Parathyroid adenoma (tissue), 2 donors: Measurements from ENCODE around the gene VWC2L.

Experiments used
- H2AFZ ChIP-seq: fragments of 300-600 bp; sonication (generic); one replicate; pipeline ENCODE4 v1.7.0; 2017; ENCODE audit warnings: antibody characterized with exemption, mild to moderate bottlenecking
- H3K27ac ChIP-seq: fragments of 300-600 bp; sonication (generic); one replicate; pipeline ENCODE4 v1.7.0; 2017
- H3K27me3 ChIP-seq: fragments of 300-600 bp; sonication (generic); one replicate; pipeline ENCODE4 v1.7.0; 2017; ENCODE audit warnings: low read length; ENCODE audit not compliant: control insufficient read depth, insufficient read depth
- H3K36me3 ChIP-seq: fragments of 300-600 bp; sonication (generic); one replicate; pipeline ENCODE4 v1.7.0; 2017; ENCODE audit warnings: low read length; ENCODE audit not compliant: control insufficient read depth, insufficient read depth
- H3K4me1 ChIP-seq: fragments of 300-600 bp; sonication (generic); one replicate; pipeline ENCODE4 v1.7.0; 2017; ENCODE audit warnings: control low read depth
- H3K4me2 ChIP-seq: fragments of 300-600 bp; sonication (generic); one replicate; pipeline ENCODE4 v1.7.0; 2017; ENCODE audit warnings: low read length
- H3K4me3 ChIP-seq: fragments of 300-600 bp; sonication (generic); one replicate; pipeline ENCODE4 v1.7.0; 2017; ENCODE audit warnings: low read depth, low read length
- H3K79me2 ChIP-seq: fragments of 300-600 bp; sonication (generic); one replicate; pipeline ENCODE4 v1.7.0; 2017; ENCODE audit warnings: control low read depth
- H3K9ac ChIP-seq: fragments of 300-600 bp; sonication (generic); one replicate; pipeline ENCODE4 v1.7.0; 2017; ENCODE audit warnings: mild to moderate bottlenecking
- H3K9me3 ChIP-seq: fragments of 300-600 bp; sonication (generic); one replicate; pipeline ENCODE4 v1.7.0; 2017; ENCODE audit warnings: low read length; ENCODE audit not compliant: control insufficient read depth
- CTCF ChIP-seq: fragments of 300-600 bp; sonication (generic); IDR thresholded peaks from one replicate; pipeline ENCODE4 v1.7.0; 2017; ENCODE audit warnings: antibody characterized with exemption, mild to moderate bottlenecking
- donor health status: primary hyperparathyroidism.

The VWC2L gene

GRCh38 chr2:214497489-214497888 lies 86.6 kb downstream of the VWC2L start:
- H3K9me3 ChIP-seq = no peaks in the 10 kb centered on the region
- H3K4me2 ChIP-seq = no peak overlapping the region
- no peaks in the 10 kb centered on the region for H3K79me2 ChIP-seq
- TF ChIP-seq CTCF = no peak
- H2AFZ ChIP-seq = no peak overlapping the region
- no peaks in the 10 kb centered on the region for H3K4me1 ChIP-seq
- no peaks in the 10 kb centered on the region for H3K36me3 ChIP-seq
- H3K9ac ChIP-seq = no peak overlapping the region
- no peaks in the 10 kb centered on the region for H3K27me3 ChIP-seq
- H3K4me3 ChIP-seq = no peak overlapping the region
- H3K27ac ChIP-seq = no peak overlapping the region

DNA sequence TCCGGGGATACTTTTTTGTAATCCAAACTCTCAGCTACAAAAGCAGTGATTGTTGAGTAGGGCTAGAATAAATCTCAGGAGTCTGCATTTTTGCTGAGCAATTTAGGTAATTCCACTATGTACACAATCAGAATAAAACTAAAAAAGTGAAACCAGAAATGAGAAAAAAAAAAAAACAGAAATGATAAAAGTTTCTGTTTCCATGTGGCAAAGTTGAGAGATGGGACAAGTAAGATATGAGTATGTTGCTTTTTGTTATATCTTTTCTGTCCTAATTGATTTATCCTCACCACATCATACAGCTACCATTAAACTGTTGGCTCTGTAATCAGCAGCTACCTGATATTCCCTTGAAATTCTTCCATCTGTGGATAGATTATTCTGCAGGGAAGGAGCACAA lies 92.7 kb downstream of the VWC2L start:
- H3K4me3 ChIP-seq = no peak overlapping the region
- no peaks in the 10 kb centered on the region for H3K79me2 ChIP-seq
- H3K27me3 ChIP-seq = no peaks in the 10 kb centered on the region
- no peak overlapping the region for H3K9ac ChIP-seq
- H3K36me3 ChIP-seq = no peaks in the 10 kb centered on the region
- H3K27ac ChIP-seq = no peak overlapping the region
- no peaks in the 10 kb centered on the region for H3K4me1 ChIP-seq
- no peaks in the 10 kb centered on the region for H3K9me3 ChIP-seq
- TF ChIP-seq CTCF = no peak
- no peak overlapping the region for H3K4me2 ChIP-seq
- no peak overlapping the region for H2AFZ ChIP-seq

DNA sequence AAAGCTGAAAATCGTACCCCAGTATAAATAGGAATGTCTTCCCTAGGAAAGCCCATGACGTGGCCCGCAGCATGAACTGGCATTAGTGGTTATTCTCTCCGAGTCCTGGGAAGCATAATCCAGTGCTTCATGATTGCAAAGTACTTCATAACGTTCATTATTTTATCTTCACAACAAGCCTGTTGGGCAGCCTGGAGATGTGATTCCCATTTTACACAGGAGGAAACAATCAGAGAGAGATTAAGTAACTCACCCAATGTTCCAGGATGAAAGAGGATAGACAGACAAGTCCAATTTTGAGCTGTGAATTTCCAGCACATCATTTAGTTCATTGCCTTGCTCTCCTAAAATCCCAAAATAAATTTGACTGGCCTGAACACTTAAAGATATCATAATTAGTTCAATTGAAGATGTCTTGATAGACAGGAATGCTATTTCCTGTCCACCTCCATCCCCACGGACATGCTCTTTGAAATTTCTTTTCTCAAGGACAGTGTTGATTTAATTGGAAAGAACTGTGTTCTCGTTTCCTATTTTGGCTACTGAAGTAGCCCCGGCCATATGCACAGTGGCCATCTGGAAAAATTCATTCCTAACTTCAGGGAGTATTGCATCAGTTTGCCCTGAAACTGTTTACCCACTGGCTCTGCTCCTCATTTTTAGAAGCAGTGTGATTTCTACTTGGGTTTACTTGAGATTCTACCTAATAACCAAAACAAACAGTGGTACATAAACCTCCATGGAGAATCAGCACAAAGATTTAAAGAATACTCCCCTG lies 93.9 kb downstream of the VWC2L start:
- Histone ChIP-seq H3K79me2 (no peaks in the 10 kb centered on the region), H3K27ac (no peak overlapping the region)
- no peak for TF ChIP-seq CTCF

GRCh38 chr2:214507032-214507431 lies 96.2 kb downstream of the VWC2L start:
- H3K79me2 ChIP-seq = no peaks in the 10 kb centered on the region
- H3K4me2 ChIP-seq = no peak overlapping the region

More for the DNA sequence above, 93.9 kb downstream of the VWC2L start:
- H2AFZ ChIP-seq = no peak overlapping the region
- H3K9me3 ChIP-seq = no peaks in the 10 kb centered on the region
- H3K27me3 ChIP-seq = no peaks in the 10 kb centered on the region
- H3K9ac ChIP-seq = no peak overlapping the region
- no peak overlapping the region for H3K4me2 ChIP-seq
- no peak overlapping the region for H3K4me3 ChIP-seq
- no peaks in the 10 kb centered on the region for H3K4me1 ChIP-seq
- no peaks in the 10 kb centered on the region for H3K36me3 ChIP-seq

More at GRCh38 chr2:214507032-214507431, 96.2 kb downstream of the VWC2L start:
- H3K27ac ChIP-seq = no peak overlapping the region
- no peak overlapping the region for H3K4me3 ChIP-seq
- no peaks in the 10 kb centered on the region for H3K4me1 ChIP-seq
- no peak overlapping the region for H2AFZ ChIP-seq
- TF ChIP-seq CTCF = no peak
- no peak overlapping the region for H3K9ac ChIP-seq
- H3K9me3 ChIP-seq = no peaks in the 10 kb centered on the region
- no peaks in the 10 kb centered on the region for H3K27me3 ChIP-seq
- H3K36me3 ChIP-seq = no peaks in the 10 kb centered on the region
